GM23248 (cell line): ENCODE results near the gene POGLUT2. TPM values are rescaled to one million over a fixed set of nuclear protein-coding genes. Genes with fewer than 3 reads are reported as not detected.
A peak's percentile ranks its signal among the peaks of the same experiment; 100 is the strongest.

Experiments
- DNase-seq: peaks from one replicate; pipeline ENCODE4 v3.0.0-alpha.2; 2015
- H2AFZ ChIP-seq: fragments of 200-600 bp; sonication (generic); 2 replicates; pipeline ENCODE4 v1.6.1; 2016; ENCODE audit warnings: antibody characterized with exemption
- H3F3A ChIP-seq: fragments of 200-600 bp; sonication (generic); 2 replicates; pipeline ENCODE4 v1.6.1; 2016; ENCODE audit warnings: mild to moderate bottlenecking, antibody characterized with exemption, mixed run types; ENCODE audit not compliant: insufficient read depth
- H3K27ac ChIP-seq: fragments of 200-600 bp; sonication (generic); 2 replicates; pipeline ENCODE4 v1.5.1; 2016; ENCODE audit warnings: mild to moderate bottlenecking
- H3K27me3 ChIP-seq: fragments of 200-600 bp; sonication (generic); replicated peaks from 2 replicates; pipeline ENCODE4 v1.6.1; 2016; ENCODE audit warnings: mild to moderate bottlenecking; ENCODE audit not compliant: insufficient read depth
- H3K36me3 ChIP-seq: fragments of 200-600 bp; sonication (generic); 2 replicates; pipeline ENCODE4 v1.6.1; 2016; ENCODE audit warnings: low read depth, mild to moderate bottlenecking
- H3K4me1 ChIP-seq: fragments of 200-600 bp; sonication (generic); 2 replicates; pipeline ENCODE4 v1.6.1; 2016; ENCODE audit warnings: mild to moderate bottlenecking; ENCODE audit not compliant: insufficient read depth
- H3K4me2 ChIP-seq: fragments of 200-600 bp; sonication (generic); one replicate; pipeline ENCODE4 v1.6.1; 2016; ENCODE audit warnings: mild to moderate bottlenecking; ENCODE audit not compliant: unreplicated experiment
- H3K4me3 ChIP-seq: fragments of 200-600 bp; sonication (generic); 2 replicates; pipeline ENCODE4 v1.5.1; 2016; ENCODE audit warnings: mild to moderate bottlenecking
- H3K79me2 ChIP-seq: fragments of 200-600 bp; sonication (generic); 2 replicates; pipeline ENCODE4 v1.6.1; 2016; ENCODE audit warnings: mild to moderate bottlenecking; ENCODE audit not compliant: insufficient read depth
- H3K9ac ChIP-seq: fragments of 200-600 bp; sonication (generic); 2 replicates; pipeline ENCODE4 v1.6.1; 2016; ENCODE audit warnings: mild to moderate bottlenecking
- H3K9me2 ChIP-seq: fragments of 200-600 bp; sonication (generic); 2 replicates; pipeline ENCODE4 v1.6.1; 2016; ENCODE audit warnings: mixed run types, mild to moderate bottlenecking, moderate library complexity; ENCODE audit not compliant: insufficient read depth
- H3K9me3 ChIP-seq: fragments of 200-600 bp; sonication (generic); one replicate; pipeline ENCODE4 v1.6.1; 2017; ENCODE audit warnings: low read depth
- H4K20me1 ChIP-seq: fragments of 200-600 bp; sonication (generic); 2 replicates; pipeline ENCODE4 v1.6.0; 2016; ENCODE audit not compliant: insufficient read depth
- EZH2 ChIP-seq: fragments of 200-600 bp; sonication (generic); IDR thresholded peaks from 2 replicates; pipeline ENCODE4 v1.6.1; 2018; ENCODE audit warnings: antibody characterized with exemption, mild to moderate bottlenecking; ENCODE audit not compliant: insufficient read depth, poor library complexity, severe bottlenecking
- EZH2phosphoT487 ChIP-seq: fragments of 200-600 bp; sonication (generic); IDR thresholded peaks from 2 replicates; pipeline ENCODE4 v1.6.1; 2018; ENCODE audit warnings: antibody characterized with exemption, moderate library complexity, mild to moderate bottlenecking, low read depth; ENCODE audit not compliant: insufficient read depth
- WGBS, 2 experiments: methylation state at CpG; one replicate each; pipeline ENCODE4 v1.1.6; 2015 to 2017; ENCODE audit warnings: low lambda C conversion rate in 2 of 2, low coverage in 1 of 2; ENCODE audit errors: missing lambda C conversion rate in 2 of 2; 5-methylcytosine and 5-hydroxymethylcytosine counted together
- in situ Hi-C: fragments of 300-500 bp; cut with MboI; formaldehyde crosslinking; loops from 2 replicates; pipeline ENCODE4 v1.15.0; 2020
- polyA plus RNA-seq: library from polyadenylated mRNA; unstranded; fragments of >200 nt; fragmentation: Nextera tagmentation; extraction: Ambion mirVana; gene quantifications from 2 replicates; pipeline ENCODE4 v1.2.1, GENCODE V29; 2016
- total RNA-seq: library from RNA; depleted of rRNA; stranded (reverse); fragments of >200 nt; shearing (Covaris generic); gene quantifications from 2 replicates; pipeline ENCODE4 v1.2.3, GENCODE V29; 2014

Gene POGLUT2
- total and polyA plus RNA-seq, 2 experiments from 2014 or later = 26.0 to 27.7 TPM

GRCh38 chr13:102814793-102815192 is 16.0 kb upstream of the POGLUT2 start:
- H4K20me1 ChIP-seq = no peaks in the 10 kb centered on the region
- no peak for TF ChIP-seq EZH2
- TF ChIP-seq EZH2phosphoT487 = no peak
- no peaks in the 10 kb centered on the region for H3K9me3 ChIP-seq
- no peak overlapping the region for H3K27ac ChIP-seq
- no peak for DNase-seq
- H3K9me2 ChIP-seq = no peaks in the 10 kb centered on the region
- WGBS, 2 experiments = 80 to 81% methylated on average over 6 of the region's 6 CpGs
- H3K4me2 ChIP-seq = no peak overlapping the region
- in situ Hi-C loops = no loop called here
- no peaks in the 10 kb centered on the region for H3K27me3 ChIP-seq
- peaks cover 33% of the 10 kb centered on the region for H3K4me1 ChIP-seq
- peaks cover 13% of the 10 kb centered on the region; the same call in 1 of the 2 replicates for H3F3A ChIP-seq
- no peak overlapping the region for H2AFZ ChIP-seq
- peaks cover 9% of the 10 kb centered on the region for H3K36me3 ChIP-seq
- no peak overlapping the region for H3K9ac ChIP-seq
- no peak overlapping the region for H3K4me3 ChIP-seq
- H3K79me2 ChIP-seq = peaks cover 92% of the 10 kb centered on the region

GRCh38 chr13:102814025-102814607 is 15.3 kb upstream of the POGLUT2 start:
- no peak for DNase-seq
- peaks cover 96% of the 10 kb centered on the region for H3K79me2 ChIP-seq
- in situ Hi-C loops = no loop called here
- no peak overlapping the region for H3K9ac ChIP-seq
- peaks cover 13% of the 10 kb centered on the region; the same call in 1 of the 2 replicates for H3F3A ChIP-seq
- no peaks in the 10 kb centered on the region for H3K9me2 ChIP-seq
- H3K9me3 ChIP-seq = no peaks in the 10 kb centered on the region
- WGBS, 2 experiments = 92 to 93% methylated on average over 7 of the region's 7 CpGs
- H3K4me3 ChIP-seq = no peak overlapping the region
- H4K20me1 ChIP-seq = no peaks in the 10 kb centered on the region
- H2AFZ ChIP-seq = no peak overlapping the region
- peaks cover 9% of the 10 kb centered on the region for H3K36me3 ChIP-seq
- H3K4me1 ChIP-seq = peaks cover 33% of the 10 kb centered on the region
- no peaks in the 10 kb centered on the region for H3K27me3 ChIP-seq
- no peak for TF ChIP-seq EZH2phosphoT487
- TF ChIP-seq EZH2 = no peak
- no peak overlapping the region for H3K27ac ChIP-seq
- no peak overlapping the region for H3K4me2 ChIP-seq

- peak; percentile 44 for DNase-seq
Measured at GRCh38 chr13:102812611-102813287, 14.0 kb upstream of the POGLUT2 start.

GRCh38 chr13:102807699-102808098 is 8.9 kb upstream of the POGLUT2 start:
- 98 to 99% methylated on average over 3 of the region's 3 CpGs for WGBS, 2 experiments
- TF ChIP-seq EZH2phosphoT487 (no peak), EZH2 (no peak)
- Histone ChIP-seq H3K4me1 (peaks cover 7% of the 10 kb centered on the region), H3F3A (peaks cover 6% of the 10 kb centered on the region; the same call in 1 of the 2 replicates), H3K27me3 (no peaks in the 10 kb centered on the region), H3K9me2 (no peaks in the 10 kb centered on the region), H4K20me1 (no peaks in the 10 kb centered on the region), H3K4me2 (no peak overlapping the region), H3K4me3 (no peak overlapping the region), H3K9me3 (no peaks in the 10 kb centered on the region), H3K27ac (no peak overlapping the region), H3K9ac (no peak overlapping the region), H3K79me2 (peaks cover 100% of the 10 kb centered on the region), H3K36me3 (peaks cover 9% of the 10 kb centered on the region), H2AFZ (no peak overlapping the region)
- no peak for DNase-seq
- in situ Hi-C loops = no loop called here

More at GRCh38 chr13:102812611-102813287, 14.0 kb upstream of the POGLUT2 start:
- no peaks in the 10 kb centered on the region for H3K27me3 ChIP-seq
- no peaks in the 10 kb centered on the region for H3K9me2 ChIP-seq
- peak overlapping the region; percentile 30 for H3K27ac ChIP-seq
- TF ChIP-seq EZH2 (no peak), EZH2phosphoT487 (no peak)
- H2AFZ ChIP-seq = peak overlapping the region; percentile 49
- peaks cover 9% of the 10 kb centered on the region for H3K36me3 ChIP-seq
- H3K79me2 ChIP-seq = peaks cover 96% of the 10 kb centered on the region
- H3K4me1 ChIP-seq = peaks cover 26% of the 10 kb centered on the region
- H3F3A ChIP-seq = peaks cover 13% of the 10 kb centered on the region; the same call in 1 of the 2 replicates
- peak overlapping the region; percentile 34 for H3K4me3 ChIP-seq
- in situ Hi-C loops = no loop called here
- no peaks in the 10 kb centered on the region for H3K9me3 ChIP-seq
- peak overlapping the region; percentile 13; the same call in 1 of the 2 replicates for H3K9ac ChIP-seq
- no peaks in the 10 kb centered on the region for H4K20me1 ChIP-seq
- H3K4me2 ChIP-seq = peak overlapping the region; percentile 48
